Chondrocyte (in vitro differentiated cells): ENCODE results near the gene LRRN1. TPM values are rescaled to one million over a fixed set of nuclear protein-coding genes. Genes with fewer than 3 reads are reported as not detected.

Source experiments
- DNase-seq: peaks from one replicate; pipeline ENCODE4 v3.0.0; 2021; ENCODE audit warnings: mixed read lengths, low spot score
- H3K27ac Mint-ChIP-seq: one replicate; pipeline ENCODE4 v1.8.0; 2021; ENCODE audit warnings: mild to moderate bottlenecking, moderate library complexity, mixed read lengths; ENCODE audit not compliant: unreplicated experiment
- H3K27me3 Mint-ChIP-seq: 2 replicates; pipeline ENCODE4 v1.8.0; 2021; ENCODE audit warnings: low read depth, mixed read lengths
- H3K36me3 Mint-ChIP-seq: 2 replicates; pipeline ENCODE4 v1.8.0; 2021; ENCODE audit warnings: low read depth, mixed read lengths
- H3K4me1 Mint-ChIP-seq: 2 replicates; pipeline ENCODE4 v1.8.0; 2021; ENCODE audit warnings: low read depth, mild to moderate bottlenecking, mixed read lengths
- H3K4me3 Mint-ChIP-seq: one replicate; pipeline ENCODE4 v1.8.0; 2021; ENCODE audit warnings: mild to moderate bottlenecking, moderate library complexity, mixed read lengths; ENCODE audit not compliant: unreplicated experiment
- H3K9me3 Mint-ChIP-seq: 2 replicates; pipeline ENCODE4 v1.8.0; 2021; ENCODE audit warnings: low read depth, mixed read lengths
- CTCF ChIP-seq: fragments of 200-600 bp; sonication (generic); IDR thresholded peaks from 2 replicates; pipeline ENCODE4 v1.5.0; 2021; ENCODE audit warnings: antibody characterized with exemption, mild to moderate bottlenecking, moderate library complexity
- total RNA-seq: library from RNA; stranded (reverse); gene quantifications from 3 replicates; pipeline ENCODE4 v1.2.1, GENCODE V29; 2021

Gene LRRN1
- total RNA-seq, 1 donor from 2014 or later: 3.2 TPM

GRCh38 chr3:3778641-3779270 is 20.5 kb upstream of the LRRN1 start:
- no peak overlapping the region for H3K27ac Mint-ChIP-seq
- DNase-seq: no peak
- H3K4me1 Mint-ChIP-seq: no peaks in the 10 kb centered on the region
- H3K36me3 Mint-ChIP-seq: peaks cover 6% of the 10 kb centered on the region
- no peak overlapping the region for H3K4me3 Mint-ChIP-seq
- H3K27me3 Mint-ChIP-seq: peaks cover 3% of the 10 kb centered on the region
- peaks cover 27% of the 10 kb centered on the region for H3K9me3 Mint-ChIP-seq
- TF ChIP-seq CTCF: no peak

GRCh38 chr3:3782457-3782856 is 16.8 kb upstream of the LRRN1 start:
- Mint-ChIP-seq H3K27me3 (peaks cover 3% of the 10 kb centered on the region), H3K36me3 (no peaks in the 10 kb centered on the region), H3K4me1 (no peaks in the 10 kb centered on the region), H3K27ac (no peak overlapping the region), H3K9me3 (no peaks in the 10 kb centered on the region), H3K4me3 (no peak overlapping the region)
- DNase-seq: no peak
- no peak for TF ChIP-seq CTCF

GRCh38 chr3:3783210-3783609 is 16.0 kb upstream of the LRRN1 start:
- Mint-ChIP-seq H3K36me3 (no peaks in the 10 kb centered on the region), H3K27me3 (peaks cover 3% of the 10 kb centered on the region), H3K4me3 (no peak overlapping the region), H3K27ac (no peak overlapping the region), H3K4me1 (no peaks in the 10 kb centered on the region), H3K9me3 (no peaks in the 10 kb centered on the region)
- DNase-seq: no peak
- no peak for TF ChIP-seq CTCF

- no peaks in the 10 kb centered on the region for H3K9me3 Mint-ChIP-seq
- no peaks in the 10 kb centered on the region for H3K36me3 Mint-ChIP-seq
- H3K4me3 Mint-ChIP-seq: no peak overlapping the region
- peaks cover 3% of the 10 kb centered on the region for H3K27me3 Mint-ChIP-seq
- no peak for TF ChIP-seq CTCF
- H3K27ac Mint-ChIP-seq: no peak overlapping the region
- DNase-seq: no peak
- no peaks in the 10 kb centered on the region for H3K4me1 Mint-ChIP-seq
Measured at GRCh38 chr3:3783696-3784095, 15.5 kb upstream of the LRRN1 start.

GRCh38 chr3:3792391-3792790 is 6.8 kb upstream of the LRRN1 start:
- Mint-ChIP-seq H3K27ac (no peak overlapping the region), H3K27me3 (peaks cover 7% of the 10 kb centered on the region), H3K4me3 (no peak overlapping the region), H3K36me3 (no peaks in the 10 kb centered on the region), H3K4me1 (no peaks in the 10 kb centered on the region), H3K9me3 (peaks cover 3% of the 10 kb centered on the region)
- DNase-seq: no peak
- no peak for TF ChIP-seq CTCF
